GM12875 (cell line): Measurements from ENCODE around the gene UBE2S.
"Not testable (repeated sequence)": the region's sequence is repeated elsewhere in the genome, so short reads cannot be mapped to it uniquely, and the experiment has no call there.

ENCODE experiments used
- H3K4me3 ChIP-seq: one replicate; pipeline ENCODE4 v1.5.1; 2011; ENCODE audit warnings: low read depth, low read length, control low read depth
- CTCF ChIP-seq: IDR thresholded peaks from 2 replicates; pipeline ENCODE4 v1.5.1; 2011; ENCODE audit warnings: low read depth, mild to moderate bottlenecking, control low read depth, inconsistent platforms, low read length, moderate library complexity, borderline replicate concordance; ENCODE audit not compliant: insufficient read depth

Gene UBE2S

GRCh38 chr19:55410168-55410567, 2.6 kb upstream of the UBE2S start:
- no peak overlapping the region for H3K4me3 ChIP-seq
- no peak for TF ChIP-seq CTCF

- not testable (repeated sequence) for H3K4me3 ChIP-seq
These were observed 1.6 kb upstream of the UBE2S start for GRCh38 chr19:55409179-55409578.

- peak overlapping the region; percentile 47 for H3K4me3 ChIP-seq
- TF ChIP-seq CTCF, result no peak
These were observed 915 bp upstream of the UBE2S start for GRCh38 chr19:55408533-55408872.

- no peak for TF ChIP-seq CTCF
- peak overlapping the region; percentile 97 for H3K4me3 ChIP-seq
These were observed 378 bp upstream of the UBE2S start for GRCh38 chr19:55407800-55408532.

GRCh38 chr19:55406826-55407549, 600 bp downstream of the UBE2S start:
- peak overlapping the region; percentile 97 for H3K4me3 ChIP-seq
- no peak for TF ChIP-seq CTCF

GRCh38 chr19:55406091-55406825, 1.3 kb downstream of the UBE2S start:
- no peak for TF ChIP-seq CTCF
- peak overlapping the region; percentile 97 for H3K4me3 ChIP-seq

GRCh38 chr19:55405638-55406037, 1.9 kb downstream of the UBE2S start:
- H3K4me3 ChIP-seq, result no peak overlapping the region
- TF ChIP-seq CTCF, result no peak
